Fibroblast of lung (primary cell): ENCODE results near the gene CIB2.
A peak's percentile ranks its signal among the peaks of the same experiment; 100 is the strongest.

Experiments
- EZH2 ChIP-seq: IDR thresholded peaks from 2 replicates; pipeline ENCODE4 v1.5.1; 2012; ENCODE audit warnings: low read length, control low read depth, mild to moderate bottlenecking; ENCODE audit errors: missing control alignments
- TF ChIP-seq, protein P1 (sequence below), 2 donors: IDR thresholded peaks in 1 of 2; conservative IDR thresholded peaks in 1 of 2; 1 replicate in 1 of 2; 2 replicates in 1 of 2; pipeline ENCODE4 v1.5.1; 2011 to 2012; ENCODE audit warnings: low read length in 2 of 2, control low read depth in 1 of 2, inconsistent platforms in 1 of 2, low read depth in 1 of 2, mild to moderate bottlenecking in 1 of 2

DNA sequence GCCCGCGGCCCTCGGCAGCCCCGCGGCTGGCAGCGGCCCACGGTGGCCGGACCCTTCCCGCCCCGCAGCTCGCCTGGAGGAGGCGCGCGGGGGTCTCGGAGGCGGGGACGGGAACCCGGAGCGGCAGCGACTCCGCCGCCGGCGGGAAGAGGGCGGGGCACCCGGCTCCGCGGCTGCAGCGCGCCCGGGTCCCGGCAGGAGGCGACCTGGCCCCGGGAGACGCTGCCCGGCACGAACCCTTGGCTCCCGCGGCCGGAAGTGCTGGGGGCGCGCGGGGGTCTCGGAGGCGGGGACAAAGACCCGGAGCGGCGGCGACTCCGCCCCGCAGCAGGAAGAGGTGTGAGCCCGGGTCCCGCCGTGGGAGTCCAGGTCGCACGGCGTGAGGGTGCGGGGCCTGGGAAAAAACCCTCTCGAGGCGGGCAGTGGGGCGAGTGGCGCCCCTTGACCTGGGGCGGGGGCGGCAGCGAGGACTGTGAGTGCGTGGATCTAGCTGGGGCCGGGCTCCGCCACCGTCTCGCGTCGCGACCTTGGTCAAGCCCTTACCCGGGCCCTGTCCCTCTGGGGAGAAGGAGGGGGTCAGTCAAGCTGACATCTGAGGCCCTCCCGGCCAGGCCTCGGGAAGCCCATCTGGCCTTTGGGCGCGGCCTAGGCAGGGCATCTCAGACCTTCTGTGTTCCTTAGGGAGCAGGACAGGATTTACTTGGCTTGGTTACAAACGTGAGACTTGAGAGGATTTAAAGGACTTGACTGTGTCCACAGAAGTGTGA lies at the start of gene CIB2:
- TF ChIP-seq, protein P1, sequence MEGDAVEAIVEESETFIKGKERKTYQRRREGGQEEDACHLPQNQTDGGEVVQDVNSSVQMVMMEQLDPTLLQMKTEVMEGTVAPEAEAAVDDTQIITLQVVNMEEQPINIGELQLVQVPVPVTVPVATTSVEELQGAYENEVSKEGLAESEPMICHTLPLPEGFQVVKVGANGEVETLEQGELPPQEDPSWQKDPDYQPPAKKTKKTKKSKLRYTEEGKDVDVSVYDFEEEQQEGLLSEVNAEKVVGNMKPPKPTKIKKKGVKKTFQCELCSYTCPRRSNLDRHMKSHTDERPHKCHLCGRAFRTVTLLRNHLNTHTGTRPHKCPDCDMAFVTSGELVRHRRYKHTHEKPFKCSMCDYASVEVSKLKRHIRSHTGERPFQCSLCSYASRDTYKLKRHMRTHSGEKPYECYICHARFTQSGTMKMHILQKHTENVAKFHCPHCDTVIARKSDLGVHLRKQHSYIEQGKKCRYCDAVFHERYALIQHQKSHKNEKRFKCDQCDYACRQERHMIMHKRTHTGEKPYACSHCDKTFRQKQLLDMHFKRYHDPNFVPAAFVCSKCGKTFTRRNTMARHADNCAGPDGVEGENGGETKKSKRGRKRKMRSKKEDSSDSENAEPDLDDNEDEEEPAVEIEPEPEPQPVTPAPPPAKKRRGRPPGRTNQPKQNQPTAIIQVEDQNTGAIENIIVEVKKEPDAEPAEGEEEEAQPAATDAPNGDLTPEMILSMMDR (conservative IDR thresholded peaks at IDR 0.05 in 1 of 2, IDR thresholded peaks at IDR 0.05 in 1 of 2; ENCODE audit: low read depth in 1 of 2, low read length in 2 of 2): peak; percentile 18 to 50
- no peak for TF ChIP-seq EZH2
